Activated naive CD8-positive, alpha-beta T cell treated with anti-CD3 and anti-CD28 coated beads for 36 hours (primary cell): ENCODE data around the gene MROH9. TPM values are rescaled to one million over a fixed set of nuclear protein-coding genes. Genes with fewer than 3 reads are reported as not detected.
"Not testable (repeated sequence)": the region's sequence is repeated elsewhere in the genome, so short reads cannot be mapped to it uniquely, and the experiment has no call there.

Experiments used
- DNase-seq: peaks from one replicate; pipeline ENCODE4 v3.0.0; 2021
- H3K27ac Mint-ChIP-seq: one replicate; pipeline ENCODE4 v1.8.0; 2022; ENCODE audit warnings: mild to moderate bottlenecking, moderate library complexity, mixed read lengths
- H3K27me3 Mint-ChIP-seq: one replicate; pipeline ENCODE4 v1.8.0; 2022; ENCODE audit warnings: mild to moderate bottlenecking, mixed read lengths
- H3K36me3 Mint-ChIP-seq: one replicate; pipeline ENCODE4 v1.8.0; 2021; ENCODE audit warnings: mild to moderate bottlenecking, mixed read lengths
- H3K4me1 Mint-ChIP-seq: one replicate; pipeline ENCODE4 v1.8.0; 2021; ENCODE audit warnings: mixed read lengths
- H3K4me3 Mint-ChIP-seq: one replicate; pipeline ENCODE4 v1.8.0; 2022; ENCODE audit warnings: mild to moderate bottlenecking, moderate library complexity, mixed read lengths
- H3K9me3 Mint-ChIP-seq: one replicate; pipeline ENCODE4 v1.8.0; 2022; ENCODE audit warnings: mixed read lengths
- total RNA-seq, 2 experiments: library from RNA; stranded (reverse); gene quantifications; one replicate each; pipeline ENCODE4 v1.2.3, GENCODE V29; 2021

Gene MROH9
- total RNA-seq, 2 experiments from 2014 or later = not detected

GRCh38 chr1:170932236-170932635 is 3.1 kb upstream of the MROH9 start:
- Mint-ChIP-seq H3K4me1 (no peaks in the 10 kb centered on the region), H3K9me3 (no peaks in the 10 kb centered on the region), H3K4me3 (no peak overlapping the region), H3K36me3 (no peaks in the 10 kb centered on the region), H3K27me3 (no peaks in the 10 kb centered on the region), H3K27ac (no peak overlapping the region)
- no peak for DNase-seq

- Mint-ChIP-seq H3K27me3 (peaks cover 10% of the 10 kb centered on the region), H3K27ac (no peak overlapping the region), H3K9me3 (no peaks in the 10 kb centered on the region), H3K4me1 (no peaks in the 10 kb centered on the region), H3K4me3 (no peak overlapping the region), H3K36me3 (no peaks in the 10 kb centered on the region)
- DNase-seq = no peak
These were observed 2.9 kb downstream of the MROH9 start for GRCh38 chr1:170938281-170938680.

DNA sequence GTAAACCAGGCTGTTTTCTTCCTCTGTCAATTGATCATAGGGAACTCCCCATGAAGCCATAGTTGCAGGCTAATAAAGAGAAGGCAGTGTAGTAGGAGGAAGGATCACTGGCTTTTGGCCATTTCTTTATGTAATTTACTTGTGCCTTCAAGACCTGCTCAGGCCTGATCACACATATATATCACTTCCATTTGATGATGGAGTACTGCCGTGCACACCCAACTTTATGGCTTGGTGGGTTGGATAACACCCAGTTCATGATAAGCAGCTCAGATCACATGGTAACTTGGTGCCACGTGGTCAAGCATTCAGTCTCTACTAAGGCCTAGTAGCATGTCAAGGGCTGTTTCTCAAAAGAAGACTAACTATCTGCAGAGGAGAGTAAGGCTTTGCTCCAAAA is 4.1 kb downstream of the MROH9 start:
- H3K36me3 Mint-ChIP-seq = no peaks in the 10 kb centered on the region
- H3K27ac Mint-ChIP-seq = no peak overlapping the region
- DNase-seq = no peak
- no peak overlapping the region for H3K4me3 Mint-ChIP-seq
- no peaks in the 10 kb centered on the region for H3K9me3 Mint-ChIP-seq
- H3K27me3 Mint-ChIP-seq = peaks cover 13% of the 10 kb centered on the region
- H3K4me1 Mint-ChIP-seq = no peaks in the 10 kb centered on the region

GRCh38 chr1:170951744-170952143 is 16.4 kb downstream of the MROH9 start:
- not testable (repeated sequence) for DNase-seq, H3K9me3 Mint-ChIP-seq, H3K4me1 Mint-ChIP-seq, H3K4me3 Mint-ChIP-seq, H3K27ac Mint-ChIP-seq, H3K36me3 Mint-ChIP-seq
- peaks cover 21% of the 10 kb centered on the region for H3K27me3 Mint-ChIP-seq

- Mint-ChIP-seq H3K9me3 (no peaks in the 10 kb centered on the region), H3K27ac (no peak overlapping the region), H3K36me3 (no peaks in the 10 kb centered on the region), H3K4me3 (no peak overlapping the region), H3K27me3 (peaks cover 17% of the 10 kb centered on the region), H3K4me1 (no peaks in the 10 kb centered on the region)
- DNase-seq = no peak
These were observed 24.1 kb downstream of the MROH9 start for GRCh38 chr1:170959385-170959784.

DNA sequence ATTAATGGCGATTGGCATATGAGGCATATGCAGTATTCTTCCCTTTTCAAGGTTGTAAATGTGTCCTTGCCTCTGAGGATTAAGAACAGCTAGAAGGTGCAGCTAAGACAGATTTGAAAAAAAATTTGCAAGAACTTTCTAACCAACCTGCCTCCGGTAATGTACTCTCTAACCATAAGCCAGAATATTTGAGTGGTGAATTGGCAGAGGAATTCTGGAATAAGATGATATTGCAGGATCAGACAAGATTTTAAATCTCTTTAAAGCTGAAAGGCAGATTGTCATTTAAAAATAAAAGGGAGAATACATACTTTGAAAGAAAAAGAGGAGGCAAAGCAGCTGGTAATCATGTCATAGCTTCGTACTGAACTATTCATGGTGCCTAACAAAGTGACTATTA is 29.2 kb downstream of the MROH9 start:
- Mint-ChIP-seq H3K9me3 (no peaks in the 10 kb centered on the region), H3K27ac (no peak overlapping the region), H3K27me3 (peaks cover 27% of the 10 kb centered on the region), H3K36me3 (no peaks in the 10 kb centered on the region), H3K4me3 (no peak overlapping the region), H3K4me1 (no peaks in the 10 kb centered on the region)
- no peak for DNase-seq

GRCh38 chr1:170967042-170967910 is 31.9 kb downstream of the MROH9 start:
- H3K9me3 Mint-ChIP-seq = no peaks in the 10 kb centered on the region
- H3K4me1 Mint-ChIP-seq = no peaks in the 10 kb centered on the region
- H3K4me3 Mint-ChIP-seq = no peak overlapping the region
- DNase-seq = no peak
- H3K27ac Mint-ChIP-seq = no peak overlapping the region
- peaks cover 31% of the 10 kb centered on the region for H3K27me3 Mint-ChIP-seq
- H3K36me3 Mint-ChIP-seq = no peaks in the 10 kb centered on the region

- no peaks in the 10 kb centered on the region for H3K36me3 Mint-ChIP-seq
- no peak overlapping the region for H3K27ac Mint-ChIP-seq
- no peaks in the 10 kb centered on the region for H3K9me3 Mint-ChIP-seq
- no peak overlapping the region for H3K4me3 Mint-ChIP-seq
- H3K27me3 Mint-ChIP-seq = peaks cover 16% of the 10 kb centered on the region
- no peaks in the 10 kb centered on the region for H3K4me1 Mint-ChIP-seq
- DNase-seq = no peak
These were observed 34.9 kb downstream of the MROH9 start for GRCh38 chr1:170970256-170970655.

DNA sequence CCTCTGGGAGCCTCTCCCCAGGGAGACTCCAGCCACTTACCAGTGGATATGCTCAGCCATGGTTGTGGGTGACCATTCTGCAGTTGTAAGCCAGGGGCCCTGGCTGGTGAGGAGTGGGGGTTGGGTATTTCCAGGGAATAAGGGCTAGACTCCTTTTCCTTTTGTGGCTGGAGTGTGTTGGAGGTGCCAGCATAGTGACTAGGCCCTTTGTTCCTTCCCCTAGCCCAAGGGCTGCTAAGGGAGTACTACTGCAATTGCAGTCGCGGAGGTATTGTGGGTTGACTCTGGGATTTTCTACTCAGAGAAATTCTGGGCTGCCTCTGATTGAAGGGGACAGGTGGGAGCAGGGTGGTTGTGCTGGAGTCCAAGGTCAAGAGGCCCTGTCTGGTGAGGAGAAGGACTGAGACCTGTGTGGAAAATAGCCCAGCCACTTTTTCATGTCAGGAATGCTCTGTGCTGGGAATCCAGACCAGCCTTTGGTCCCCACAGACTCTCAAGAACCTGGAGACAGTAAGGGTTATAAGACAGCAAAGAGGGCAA is 43.1 kb downstream of the MROH9 start:
- no peak for DNase-seq
- Mint-ChIP-seq H3K27ac (no peak overlapping the region), H3K9me3 (peaks cover 4% of the 10 kb centered on the region), H3K36me3 (no peaks in the 10 kb centered on the region), H3K4me3 (no peak overlapping the region), H3K4me1 (no peaks in the 10 kb centered on the region), H3K27me3 (peaks cover 8% of the 10 kb centered on the region)

GRCh38 chr1:170985406-170985805 is 50.1 kb downstream of the MROH9 start:
- H3K4me3 Mint-ChIP-seq = no peak overlapping the region

DNA sequence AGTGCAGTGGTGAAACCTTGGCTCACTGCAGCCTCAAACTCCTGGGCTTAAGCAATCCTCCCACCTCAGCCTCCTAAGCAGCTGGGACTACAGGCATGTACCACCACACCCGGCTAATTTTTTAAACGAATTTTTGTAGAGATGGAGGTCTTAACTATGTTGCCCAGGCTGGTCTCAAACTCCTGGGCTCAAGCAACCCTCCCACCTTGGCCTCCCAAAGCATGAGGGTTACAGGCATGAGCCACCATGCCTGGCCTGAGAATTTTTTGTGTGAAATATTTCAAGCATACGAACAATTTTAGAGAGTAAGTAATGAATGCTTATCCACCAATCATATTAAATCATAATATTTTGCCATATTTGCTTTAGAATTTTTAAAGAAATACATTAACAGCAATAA is 51.6 kb downstream of the MROH9 start:
- Mint-ChIP-seq H3K9me3 (no peaks in the 10 kb centered on the region), H3K36me3 (no peaks in the 10 kb centered on the region), H3K4me3 (no peak overlapping the region), H3K27me3 (no peaks in the 10 kb centered on the region), H3K27ac (no peak overlapping the region), H3K4me1 (no peaks in the 10 kb centered on the region)
- no peak for DNase-seq

More at GRCh38 chr1:170985406-170985805, 50.1 kb downstream of the MROH9 start:
- no peaks in the 10 kb centered on the region for H3K36me3 Mint-ChIP-seq
- H3K27ac Mint-ChIP-seq = no peak overlapping the region
- no peak for DNase-seq
- peaks cover 4% of the 10 kb centered on the region for H3K9me3 Mint-ChIP-seq
- H3K27me3 Mint-ChIP-seq = peaks cover 3% of the 10 kb centered on the region
- no peaks in the 10 kb centered on the region for H3K4me1 Mint-ChIP-seq

GRCh38 chr1:170987424-170987823 is 52.1 kb downstream of the MROH9 start:
- no peaks in the 10 kb centered on the region for H3K9me3 Mint-ChIP-seq
- H3K4me3 Mint-ChIP-seq = no peak overlapping the region
- H3K27ac Mint-ChIP-seq = no peak overlapping the region
- no peaks in the 10 kb centered on the region for H3K4me1 Mint-ChIP-seq
- no peaks in the 10 kb centered on the region for H3K36me3 Mint-ChIP-seq
- H3K27me3 Mint-ChIP-seq = no peaks in the 10 kb centered on the region
- DNase-seq = no peak

DNA sequence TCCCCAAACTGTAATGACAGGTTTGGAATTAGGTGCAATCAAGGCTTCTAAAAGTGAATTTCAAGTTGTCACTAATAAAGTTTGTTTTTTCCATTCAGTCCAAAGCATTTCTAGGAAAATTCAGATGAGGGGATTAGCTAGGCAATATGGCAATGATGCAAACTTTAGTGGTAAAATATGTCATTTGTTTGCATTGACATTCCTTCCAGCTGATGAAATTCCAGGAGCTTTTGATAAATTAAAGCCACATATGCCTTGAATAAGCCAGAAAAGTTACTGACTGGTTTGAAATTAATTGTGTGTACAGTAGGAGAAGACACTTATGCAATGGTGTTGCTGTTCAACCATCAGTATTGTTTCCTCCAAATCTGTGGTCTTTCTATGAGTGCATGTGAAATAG is 57.8 kb downstream of the MROH9 start:
- H3K27me3 Mint-ChIP-seq = no peaks in the 10 kb centered on the region

GRCh38 chr1:170993717-170994116 is 58.4 kb downstream of the MROH9 start:
- H3K27ac Mint-ChIP-seq = no peak overlapping the region
- H3K9me3 Mint-ChIP-seq = no peaks in the 10 kb centered on the region
- H3K27me3 Mint-ChIP-seq = no peaks in the 10 kb centered on the region
- no peak overlapping the region for H3K4me3 Mint-ChIP-seq
- DNase-seq = no peak
- no peaks in the 10 kb centered on the region for H3K4me1 Mint-ChIP-seq
- H3K36me3 Mint-ChIP-seq = no peaks in the 10 kb centered on the region

More for the DNA sequence above, 57.8 kb downstream of the MROH9 start:
- Mint-ChIP-seq H3K9me3 (no peaks in the 10 kb centered on the region), H3K4me1 (no peaks in the 10 kb centered on the region), H3K36me3 (no peaks in the 10 kb centered on the region), H3K27ac (no peak overlapping the region), H3K4me3 (no peak overlapping the region)
- DNase-seq = no peak

DNA sequence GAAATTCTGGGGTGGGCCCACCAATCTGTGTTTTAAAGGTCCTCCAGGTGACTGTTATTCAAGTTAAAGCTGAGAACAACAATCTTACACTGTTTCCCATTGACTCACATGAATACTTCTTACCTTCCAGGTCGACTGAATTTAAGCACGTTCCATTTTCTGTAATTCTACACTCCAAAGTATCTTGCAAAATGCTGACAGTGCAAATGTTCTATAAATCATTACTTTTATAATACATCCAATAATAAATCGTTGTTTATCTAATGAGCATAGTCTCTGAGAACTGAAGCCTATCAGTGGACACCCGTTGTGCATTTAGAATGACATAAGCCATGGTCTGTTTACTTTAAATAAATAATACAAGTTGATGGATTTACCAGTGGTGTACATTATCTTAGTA is 79.5 kb downstream of the MROH9 start:
- Mint-ChIP-seq H3K36me3 (no peaks in the 10 kb centered on the region), H3K4me3 (no peak overlapping the region), H3K4me1 (no peaks in the 10 kb centered on the region), H3K9me3 (no peaks in the 10 kb centered on the region), H3K27me3 (peaks cover 22% of the 10 kb centered on the region), H3K27ac (no peak overlapping the region)
- DNase-seq = no peak

GRCh38 chr1:171017426-171017825 is 82.1 kb downstream of the MROH9 start:
- DNase-seq = no peak
- Mint-ChIP-seq H3K27me3 (peaks cover 16% of the 10 kb centered on the region), H3K4me1 (no peaks in the 10 kb centered on the region), H3K9me3 (peaks cover 4% of the 10 kb centered on the region), H3K36me3 (no peaks in the 10 kb centered on the region), H3K4me3 (no peak overlapping the region), H3K27ac (no peak overlapping the region)
